IPS-15b (cell line): ENCODE measurements around the gene SMIM1.
"Not testable (repeated sequence)": the region's sequence is repeated elsewhere in the genome, so short reads cannot be mapped to it uniquely, and the experiment has no call there.

Experiments
- H3K27me3 ChIP-seq: one replicate; pipeline ENCODE4 v1.6.1; 2013; ENCODE audit warnings: low read length; ENCODE audit not compliant: control insufficient read depth, insufficient read depth
- H3K36me3 ChIP-seq: one replicate; pipeline ENCODE4 v1.6.1; 2013; ENCODE audit warnings: low read length; ENCODE audit not compliant: control insufficient read depth, insufficient read depth
- H3K4me1 ChIP-seq: one replicate; pipeline ENCODE4 v1.6.1; 2013; ENCODE audit warnings: mild to moderate bottlenecking, low read length; ENCODE audit not compliant: control insufficient read depth, insufficient read depth
- H3K4me3 ChIP-seq: one replicate; pipeline ENCODE4 v1.5.1; 2013; ENCODE audit warnings: low read depth, low read length
- H3K9ac ChIP-seq: one replicate; pipeline ENCODE4 v1.6.1; 2013; ENCODE audit warnings: low read depth, mild to moderate bottlenecking, low read length
- H3K9me3 ChIP-seq: one replicate; pipeline ENCODE4 v1.6.1; 2013; ENCODE audit warnings: mild to moderate bottlenecking, low read length; ENCODE audit not compliant: control insufficient read depth, insufficient read depth

SMIM1 gene

DNA sequence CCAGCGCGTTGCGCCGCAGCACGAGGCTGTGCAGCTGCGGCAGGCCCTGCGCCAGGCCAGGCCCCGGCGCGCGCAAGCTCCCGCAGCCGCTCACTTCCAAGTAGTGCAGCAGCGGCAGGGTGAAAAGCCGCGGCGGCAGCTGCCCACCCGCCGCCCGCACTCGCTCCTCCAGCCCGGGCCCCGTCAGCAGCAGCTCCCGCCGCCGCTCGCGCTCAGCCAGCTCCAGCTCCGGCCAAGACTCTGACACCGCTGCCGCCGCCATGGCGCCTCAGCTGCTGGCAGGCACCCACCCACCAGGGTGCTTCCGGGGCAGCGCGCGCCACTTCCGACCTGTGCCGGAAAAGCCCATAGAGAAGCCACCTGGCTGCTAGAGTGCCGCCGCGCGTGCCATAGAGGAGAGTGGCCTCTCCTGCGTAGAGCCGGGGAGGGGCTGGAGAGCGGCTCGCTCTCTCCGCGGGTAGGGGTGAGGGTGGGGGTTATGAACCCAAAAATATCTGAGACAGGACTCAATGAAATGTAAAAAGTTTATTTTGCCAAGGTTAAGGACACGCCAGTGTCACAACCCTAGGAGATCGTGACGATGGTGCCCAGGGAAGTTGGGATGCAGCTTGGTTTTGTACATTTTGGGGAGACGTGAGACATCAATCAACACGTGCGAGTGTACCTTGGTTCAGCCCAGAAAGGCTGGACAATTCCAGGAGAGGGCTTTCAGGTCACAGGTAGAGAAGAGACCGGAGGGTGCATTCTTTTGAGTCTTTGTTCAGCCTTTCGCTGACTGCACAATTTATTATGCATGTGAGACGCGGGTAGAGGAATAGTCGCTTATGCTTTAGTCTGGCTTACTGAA is 23.9 kb downstream of the SMIM1 start, which contains the start of gene LRRC47:
Gene LRRC47 (minus strand): TSS at position 284 of the 847 bp plus-strand sequence. CDS start 22 bp downstream, at position 262.
- Histone ChIP-seq H3K4me3 (peak within 1 kb of the TSS; percentile 89), H3K36me3 (no peaks in the 10 kb centered on the region), H3K9ac (peak within 1 kb of the TSS; percentile 79), H3K27me3 (no peaks in the 10 kb centered on the region), H3K4me1 (peaks cover 6% of the 10 kb centered on the region), H3K9me3 (no peaks in the 10 kb centered on the region)

GRCh38 chr1:3799976-3800685 is 27.6 kb downstream of the SMIM1 start:
- no peaks in the 10 kb centered on the region for H3K27me3 ChIP-seq
- no peaks in the 10 kb centered on the region for H3K9me3 ChIP-seq
- no peak overlapping the region for H3K9ac ChIP-seq
- no peak overlapping the region for H3K4me3 ChIP-seq
- H3K36me3 ChIP-seq = no peaks in the 10 kb centered on the region
- H3K4me1 ChIP-seq = no peaks in the 10 kb centered on the region

- H3K9ac ChIP-seq, H3K4me1 ChIP-seq, H3K9me3 ChIP-seq, H3K4me3 ChIP-seq, H3K27me3 ChIP-seq, H3K36me3 ChIP-seq: not testable (repeated sequence)
Measured at GRCh38 chr1:3800795-3801194, 28.2 kb downstream of the SMIM1 start.

DNA sequence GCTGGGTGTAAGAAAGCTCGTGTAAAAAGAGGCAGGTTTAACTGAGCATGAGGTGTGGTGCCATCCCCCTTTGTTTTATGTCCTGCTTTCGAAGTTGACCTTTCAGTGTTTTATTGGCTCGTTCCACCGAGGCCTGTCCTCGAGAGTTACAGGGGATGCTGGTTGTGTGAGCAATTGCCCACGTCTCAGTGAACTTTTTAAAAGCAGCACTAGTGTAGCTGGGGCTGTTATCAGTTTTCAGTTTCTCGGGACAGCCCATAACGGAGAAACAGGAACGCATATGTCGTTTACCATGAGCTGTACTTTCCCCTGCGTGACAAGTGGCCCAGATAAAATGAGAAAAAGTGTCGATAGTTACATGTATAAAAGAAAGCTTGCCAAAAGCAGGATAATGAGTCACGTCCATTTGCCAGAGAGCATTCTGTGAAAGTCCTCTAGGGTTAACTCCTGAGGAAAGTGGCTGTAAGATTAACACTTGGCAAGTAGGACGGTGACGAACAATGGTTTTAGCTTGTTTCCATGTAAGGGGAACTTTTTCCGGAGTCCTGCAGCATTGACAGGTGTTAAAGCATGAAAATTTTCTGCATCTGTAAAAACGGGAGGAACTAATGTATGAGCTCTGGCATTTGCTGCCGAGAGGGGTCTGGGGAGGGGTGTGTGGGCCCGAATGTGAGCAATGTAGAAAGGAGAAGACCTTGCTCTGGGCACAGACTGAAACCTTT is 31.5 kb downstream of the SMIM1 start:
- Histone ChIP-seq H3K4me3 (no peak overlapping the region), H3K4me1 (no peaks in the 10 kb centered on the region), H3K9me3 (no peaks in the 10 kb centered on the region), H3K27me3 (no peaks in the 10 kb centered on the region), H3K9ac (no peak overlapping the region), H3K36me3 (no peaks in the 10 kb centered on the region)

- not testable (repeated sequence) for H3K9me3 ChIP-seq, H3K4me1 ChIP-seq, H3K9ac ChIP-seq, H3K27me3 ChIP-seq, H3K4me3 ChIP-seq, H3K36me3 ChIP-seq
Measured at GRCh38 chr1:3804627-3804944, 32.0 kb downstream of the SMIM1 start.

- no peak overlapping the region for H3K9ac ChIP-seq
- no peaks in the 10 kb centered on the region for H3K9me3 ChIP-seq
- H3K36me3 ChIP-seq = no peaks in the 10 kb centered on the region
- H3K4me1 ChIP-seq = no peaks in the 10 kb centered on the region
- no peaks in the 10 kb centered on the region for H3K27me3 ChIP-seq
- no peak overlapping the region for H3K4me3 ChIP-seq
Measured at GRCh38 chr1:3805038-3805437, 32.5 kb downstream of the SMIM1 start.

- Histone ChIP-seq H3K9ac (no peak overlapping the region), H3K4me3 (no peak overlapping the region), H3K27me3 (no peaks in the 10 kb centered on the region), H3K36me3 (no peaks in the 10 kb centered on the region), H3K4me1 (no peaks in the 10 kb centered on the region), H3K9me3 (no peaks in the 10 kb centered on the region)
Measured at GRCh38 chr1:3807769-3808168, 35.2 kb downstream of the SMIM1 start.

DNA sequence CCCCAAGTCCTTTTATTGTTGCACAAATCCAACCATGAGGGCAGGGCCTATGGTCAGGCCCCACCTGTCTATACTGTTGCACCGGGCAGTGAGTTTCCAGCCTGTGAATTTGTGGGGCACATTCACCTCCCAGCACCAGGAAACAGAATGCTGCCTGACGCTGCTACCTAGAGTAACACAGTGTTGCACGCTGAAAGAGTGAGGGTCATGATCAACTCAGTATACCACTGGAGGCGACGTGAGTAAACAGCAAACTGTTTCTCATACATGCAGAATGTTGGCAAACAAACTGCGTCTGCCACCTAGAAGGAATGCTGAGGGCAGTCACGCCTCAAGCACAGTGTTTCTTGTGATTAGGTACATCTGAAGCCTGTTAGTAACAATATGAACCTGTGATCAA is 37.1 kb downstream of the SMIM1 start:
- H3K27me3 ChIP-seq = no peaks in the 10 kb centered on the region
- H3K36me3 ChIP-seq = no peaks in the 10 kb centered on the region
- no peak overlapping the region for H3K9ac ChIP-seq
- H3K4me1 ChIP-seq = no peaks in the 10 kb centered on the region
- no peaks in the 10 kb centered on the region for H3K9me3 ChIP-seq
- H3K4me3 ChIP-seq = no peak overlapping the region

GRCh38 chr1:3810149-3810761 is 37.7 kb downstream of the SMIM1 start:
- not testable (repeated sequence) for H3K9ac ChIP-seq, H3K4me3 ChIP-seq, H3K9me3 ChIP-seq, H3K27me3 ChIP-seq, H3K36me3 ChIP-seq, H3K4me1 ChIP-seq

GRCh38 chr1:3811595-3811911 is 39.0 kb downstream of the SMIM1 start:
- Histone ChIP-seq H3K9ac (no peak overlapping the region), H3K9me3 (no peaks in the 10 kb centered on the region), H3K27me3 (no peaks in the 10 kb centered on the region), H3K36me3 (peaks cover 6% of the 10 kb centered on the region), H3K4me3 (no peak overlapping the region), H3K4me1 (no peaks in the 10 kb centered on the region)

DNA sequence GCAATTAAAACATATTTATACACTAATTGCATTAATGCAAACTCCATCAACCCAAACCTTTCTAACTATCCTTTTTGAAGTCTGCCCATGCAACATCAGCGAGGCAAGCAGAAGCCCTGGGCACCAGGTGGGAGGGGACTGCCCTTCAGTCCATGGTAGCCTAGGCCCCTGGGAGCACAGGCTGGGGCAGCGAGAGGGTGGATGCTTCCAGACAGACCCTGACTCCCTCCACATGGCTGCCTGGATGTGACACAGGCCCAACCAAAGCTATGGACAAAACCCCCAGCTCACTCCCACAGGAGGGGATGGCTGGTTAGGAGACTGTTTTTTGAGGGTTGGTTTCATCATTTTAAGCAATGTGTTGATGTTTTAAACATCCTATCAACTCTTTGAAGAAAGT is 41.5 kb downstream of the SMIM1 start:
- Histone ChIP-seq H3K4me3 (no peak overlapping the region), H3K36me3 (peaks cover 6% of the 10 kb centered on the region), H3K27me3 (no peaks in the 10 kb centered on the region), H3K4me1 (no peaks in the 10 kb centered on the region), H3K9ac (no peak overlapping the region), H3K9me3 (no peaks in the 10 kb centered on the region)
